HEK293 (cell line): ENCODE data around the gene MRPL18.

ENCODE experiments used
- SETDB1 ChIP-seq: IDR thresholded peaks from one replicate; pipeline ENCODE4 v1.6.1; 2017; ENCODE audit warnings: mild to moderate bottlenecking, low read length, moderate library complexity, mixed read lengths; ENCODE audit not compliant: insufficient read length

The MRPL18 gene

GRCh38 chr6:159844737-159845645 is 54.7 kb downstream of the MRPL18 start (continued):
- no peak for TF ChIP-seq SETDB1
